HG02763 (cell line): Measurements from ENCODE around the gene ZC4H2.
A peak's percentile ranks its signal among the peaks of the same experiment; 100 is the strongest.
"Not testable (repeated sequence)": the region's sequence is repeated elsewhere in the genome, so short reads cannot be mapped to it uniquely, and the experiment has no call there.

Experiments used
- ATAC-seq: cut with Tn5 transposase; IDR thresholded peaks from one replicate; pipeline ENCODE4 v1.9.1; 2021; ENCODE audit warnings: mild to moderate bottlenecking, moderate library complexity; ENCODE audit not compliant: unreplicated experiment

The ZC4H2 gene, protein sequence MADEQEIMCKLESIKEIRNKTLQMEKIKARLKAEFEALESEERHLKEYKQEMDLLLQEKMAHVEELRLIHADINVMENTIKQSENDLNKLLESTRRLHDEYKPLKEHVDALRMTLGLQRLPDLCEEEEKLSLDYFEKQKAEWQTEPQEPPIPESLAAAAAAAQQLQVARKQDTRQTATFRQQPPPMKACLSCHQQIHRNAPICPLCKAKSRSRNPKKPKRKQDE

DNA sequence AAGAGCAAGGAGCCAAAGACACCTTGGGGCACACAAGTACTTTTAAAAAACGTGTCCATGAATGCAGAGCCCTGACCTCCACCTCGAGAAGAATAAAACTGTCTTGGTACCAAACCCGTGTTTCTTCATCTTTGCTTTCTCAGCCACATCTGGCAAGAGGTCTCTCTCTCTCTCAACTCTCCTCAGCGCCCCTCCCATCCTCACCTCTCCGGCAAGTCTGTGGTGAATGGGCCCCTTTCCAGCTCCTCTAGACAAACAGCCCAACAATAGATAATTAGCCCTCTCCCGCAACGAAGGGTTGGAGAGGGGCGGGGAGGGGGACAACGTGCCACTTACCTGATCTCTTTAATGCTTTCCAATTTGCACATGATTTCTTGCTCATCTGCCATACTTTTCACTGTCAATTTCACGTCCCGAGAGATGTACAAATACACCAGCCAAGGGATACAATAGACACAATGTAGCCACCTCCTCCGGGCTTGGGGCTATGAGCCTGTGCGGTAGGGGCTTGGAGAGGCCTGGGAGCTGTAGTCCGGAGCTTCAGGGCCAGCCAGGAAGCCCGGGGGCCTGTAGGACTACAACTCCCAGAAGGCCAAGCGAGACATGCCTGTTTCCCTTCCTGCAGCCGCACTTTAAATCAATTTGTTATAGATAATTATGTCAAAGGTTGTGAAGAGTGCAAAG, at the start of gene ZC4H2:
TSS of gene ZC4H2 (minus strand) at position 462 of the 684 bp plus-strand sequence. CDS start at position 389, 73 bp downstream.
- peak; percentile 99 for ATAC-seq

DNA sequence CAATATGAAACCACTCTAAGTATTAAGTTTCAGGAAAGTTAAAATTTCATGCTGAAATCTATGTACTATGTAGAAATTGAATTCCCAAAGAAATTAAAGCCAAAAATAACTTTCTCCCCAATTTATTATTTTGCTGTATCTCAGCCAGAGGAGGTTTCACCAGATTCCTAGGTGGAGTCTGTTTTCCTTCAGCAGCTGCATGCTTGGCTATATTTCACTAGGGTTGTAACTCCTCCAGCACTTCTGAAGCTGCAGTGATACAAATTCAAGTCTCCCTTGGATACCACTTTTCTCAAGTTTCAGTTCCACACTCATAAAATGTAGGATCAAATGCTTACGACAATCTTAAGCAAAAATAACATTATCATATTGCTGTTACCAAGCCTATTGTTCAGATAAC, 41.2 kb upstream of the ZC4H2 start:
- no peak for ATAC-seq

DNA sequence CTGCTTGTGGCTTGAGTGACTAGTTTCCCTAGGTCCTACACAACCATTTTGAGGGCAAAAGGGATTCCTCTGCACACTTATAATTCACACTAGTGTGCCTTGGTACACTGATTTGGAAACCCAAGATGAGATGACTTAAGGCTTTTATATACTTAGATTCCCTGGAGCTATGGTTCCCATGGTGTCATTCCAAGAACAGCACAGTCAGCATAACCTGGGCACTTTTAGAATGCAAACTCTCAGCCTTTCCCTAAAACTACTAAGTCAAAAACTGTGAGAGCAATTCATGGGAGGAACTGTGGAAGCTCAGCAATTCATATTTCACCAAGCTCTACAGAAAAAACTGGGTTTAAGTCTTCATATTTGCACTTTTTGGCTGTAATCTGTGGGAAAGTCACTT, 38.0 kb upstream of the ZC4H2 start:
- no peak for ATAC-seq

DNA sequence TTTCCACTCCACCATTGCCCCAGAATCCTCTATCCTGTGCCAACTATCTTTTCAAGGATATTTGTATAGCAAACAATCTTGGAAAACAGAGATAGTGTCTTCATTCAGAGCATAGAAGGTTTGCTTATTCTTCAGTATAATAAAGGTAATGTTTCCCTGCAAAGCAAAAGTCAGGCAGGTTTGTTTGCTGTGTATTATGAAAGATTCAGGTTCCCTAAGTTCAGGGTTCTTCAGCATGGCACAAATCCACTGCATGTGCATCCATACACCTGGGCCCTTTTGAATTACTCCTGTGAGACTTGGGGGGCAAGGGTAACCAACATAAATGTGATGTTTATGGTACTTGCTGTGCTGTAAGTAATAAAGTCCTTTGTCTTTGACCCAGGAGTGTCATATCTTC, 33.2 kb upstream of the ZC4H2 start:
- no peak for ATAC-seq

DNA sequence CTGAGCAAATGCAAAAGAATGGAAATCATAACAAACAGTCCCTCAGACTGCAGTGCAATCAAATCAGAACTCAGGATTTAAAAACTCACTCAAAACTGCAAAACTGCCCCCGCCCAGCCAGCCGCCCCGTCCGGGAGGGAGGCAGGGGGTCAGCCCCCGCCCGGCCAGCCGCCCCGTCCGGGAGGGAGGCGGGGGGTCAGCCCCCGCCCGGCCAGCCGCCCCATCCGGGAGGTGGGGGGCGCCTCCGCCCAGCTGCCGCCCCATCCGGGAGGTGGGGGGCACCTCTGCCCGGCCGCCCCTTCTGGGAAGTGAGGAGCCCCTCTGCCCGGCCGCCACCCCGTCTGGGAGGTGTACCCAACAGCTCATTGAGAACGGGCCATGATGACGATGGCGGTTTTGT, 26.0 kb upstream of the ZC4H2 start:
- ATAC-seq, result not testable (repeated sequence)

DNA sequence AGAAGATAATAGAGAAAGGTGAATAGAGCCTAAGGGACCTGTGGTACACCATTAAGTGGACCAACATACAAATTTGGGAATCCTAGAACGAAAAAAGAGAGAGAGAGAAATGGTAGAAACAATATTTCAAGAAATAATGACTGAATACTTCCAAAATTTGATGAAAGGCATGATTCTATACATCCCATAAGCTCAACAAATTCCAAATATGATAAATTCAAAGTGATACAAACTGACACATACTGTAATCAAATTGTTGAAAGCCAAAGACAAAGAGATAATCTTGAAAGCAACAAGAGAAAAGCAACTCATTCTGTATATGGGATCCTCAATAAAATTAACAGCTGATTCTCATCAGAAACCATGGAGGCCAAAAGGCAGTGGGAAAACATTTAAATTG, 20.6 kb upstream of the ZC4H2 start:
- ATAC-seq, result no peak

DNA sequence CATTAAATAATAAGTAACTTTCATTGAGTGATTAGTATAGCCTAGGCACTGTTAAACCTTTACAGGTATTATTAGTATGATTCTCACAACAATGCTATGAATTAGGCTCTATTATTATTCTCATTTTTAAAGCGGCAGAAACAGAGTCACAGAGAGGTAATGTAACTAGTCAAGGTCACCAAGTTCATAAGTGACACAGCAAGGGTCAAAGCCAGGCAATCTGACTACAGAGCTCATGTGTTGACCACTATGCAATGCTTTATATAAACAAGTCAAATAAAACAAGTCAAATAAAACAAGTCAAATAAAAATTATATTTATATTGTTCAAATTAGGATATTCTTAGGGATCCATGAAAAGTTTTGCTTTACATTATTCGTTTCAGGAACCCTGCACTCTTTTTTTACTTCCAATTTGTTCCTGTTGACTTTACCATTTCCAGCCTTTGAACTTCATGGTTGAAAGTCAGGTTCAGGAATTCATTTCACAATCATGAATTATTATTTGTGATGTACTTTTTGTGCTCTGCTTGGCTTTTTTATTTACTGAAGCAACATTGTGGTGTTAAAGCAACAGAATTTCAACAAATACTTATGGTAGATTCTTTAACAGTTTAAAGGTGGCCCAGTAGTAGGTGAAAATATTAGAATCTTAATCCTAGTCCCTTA, 18.0 kb upstream of the ZC4H2 start:
- ATAC-seq, result no peak

DNA sequence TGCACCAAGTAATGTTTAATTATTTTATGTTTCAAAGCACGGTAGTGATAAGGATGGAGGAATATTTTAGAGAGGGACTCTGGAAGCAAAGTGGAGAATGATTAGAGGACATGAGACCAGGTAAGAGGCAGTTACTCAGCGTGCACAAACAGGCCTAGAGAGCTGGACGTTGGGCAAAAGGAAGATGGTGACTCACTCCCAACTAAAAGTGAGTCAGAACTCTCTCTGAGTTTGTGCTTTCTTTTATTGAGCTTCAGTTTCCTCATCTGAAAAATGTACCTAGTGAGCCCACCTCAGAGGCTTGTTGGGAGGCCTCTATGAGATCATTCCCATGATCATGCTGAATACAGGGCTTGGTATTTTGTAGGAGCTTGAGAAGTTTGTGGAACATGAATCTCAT, 1.6 kb upstream of the ZC4H2 start:
- no peak for ATAC-seq

DNA sequence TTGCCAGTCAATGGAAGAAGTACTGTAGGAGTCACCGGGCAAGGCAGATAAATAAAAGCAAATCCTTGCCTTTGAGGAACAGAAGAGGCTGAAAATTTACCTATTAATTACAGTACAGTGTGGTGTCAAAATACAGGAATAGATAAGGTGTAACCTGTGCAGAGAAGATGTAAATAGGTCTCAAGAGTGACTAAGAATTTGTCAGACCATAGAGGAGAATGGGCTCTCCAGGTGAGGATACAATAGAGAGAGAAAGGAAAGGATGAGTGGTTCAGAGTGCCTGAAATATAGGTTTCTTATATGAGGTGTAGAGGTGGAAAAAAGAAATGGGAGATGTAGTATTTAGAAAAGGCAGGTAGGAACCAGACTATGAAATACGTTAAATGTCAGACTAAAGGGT, 801 bp upstream of the ZC4H2 start:
- no peak for ATAC-seq

DNA sequence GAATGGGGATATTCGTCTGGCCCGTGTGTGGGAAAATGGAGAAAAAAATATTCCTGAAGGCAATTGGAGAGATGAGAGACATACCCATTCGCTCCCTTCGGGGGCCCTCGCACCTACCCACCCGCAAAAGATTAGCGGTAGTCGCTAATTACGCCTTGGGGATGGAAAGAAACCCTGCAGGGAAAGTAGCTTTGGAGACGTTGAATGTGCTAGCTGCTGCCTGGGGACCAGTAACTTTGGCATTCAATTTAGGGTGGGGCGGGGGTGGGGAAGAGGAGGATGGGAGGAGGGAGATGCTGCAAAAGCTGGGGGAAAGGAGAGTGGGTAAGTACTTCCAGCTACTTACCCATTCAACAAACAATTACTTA, 407 bp upstream of the ZC4H2 start:
- peak; percentile 14 for ATAC-seq

DNA sequence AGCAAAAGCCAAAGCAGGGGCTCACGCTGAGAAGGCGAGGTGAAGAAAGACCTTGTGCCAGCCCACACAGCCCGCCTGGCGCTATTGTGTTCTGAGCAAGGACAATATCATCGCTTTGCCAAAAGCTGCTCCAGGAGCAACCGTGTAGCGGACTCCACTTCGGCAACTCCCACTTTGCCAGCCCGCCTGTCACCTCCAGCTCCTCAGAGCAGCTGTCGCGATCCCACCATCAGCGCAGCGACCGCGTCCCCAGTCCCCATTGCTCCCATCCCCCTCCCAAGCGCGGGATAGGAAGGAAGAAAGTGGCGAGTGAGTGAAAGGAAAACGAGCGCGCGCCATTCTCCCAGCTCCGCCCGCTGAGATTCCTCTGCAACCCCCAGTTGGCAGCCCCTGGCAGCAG, 759 bp downstream of the ZC4H2 start:
- ATAC-seq, result no peak

DNA sequence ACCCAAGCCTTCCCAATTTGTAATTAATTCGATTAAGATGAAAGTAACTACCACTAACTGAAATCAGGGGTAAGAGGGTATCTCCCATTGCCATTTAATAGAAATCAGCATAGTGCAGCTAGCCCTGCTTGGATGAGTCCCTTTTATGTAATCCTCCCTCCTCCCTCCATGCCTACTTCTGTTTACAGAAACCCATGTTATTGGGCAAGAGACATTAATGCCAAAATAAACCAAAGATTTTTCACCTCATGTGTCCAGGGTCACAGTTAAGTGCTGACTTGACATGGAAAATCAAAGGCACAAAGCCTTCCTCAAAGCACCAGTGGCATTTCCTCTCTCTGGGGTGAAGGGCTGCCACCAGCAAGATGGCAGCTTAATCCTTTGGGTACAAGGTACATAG, 50.8 kb downstream of the ZC4H2 start:
- ATAC-seq, result no peak

DNA sequence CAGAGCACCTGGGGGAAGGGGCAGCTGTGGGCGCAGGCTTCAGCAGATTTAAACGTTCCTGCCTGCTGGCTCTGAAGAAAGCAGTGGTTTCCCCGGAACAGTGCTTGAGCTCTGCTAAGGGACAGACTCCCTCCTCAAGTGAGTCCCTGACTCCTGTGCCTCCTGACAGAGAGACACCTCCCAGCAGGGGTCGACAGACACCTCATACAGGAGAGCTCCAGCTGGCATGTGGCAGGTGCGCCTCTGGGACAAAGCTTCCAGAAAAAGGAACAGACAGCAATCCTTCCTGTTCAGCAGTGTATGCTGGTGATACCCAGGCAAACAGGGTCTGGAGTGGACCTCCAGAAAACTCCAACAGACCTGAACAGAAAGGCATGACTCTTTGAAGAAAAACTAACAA, 68.1 kb downstream of the ZC4H2 start:
- no peak for ATAC-seq

DNA sequence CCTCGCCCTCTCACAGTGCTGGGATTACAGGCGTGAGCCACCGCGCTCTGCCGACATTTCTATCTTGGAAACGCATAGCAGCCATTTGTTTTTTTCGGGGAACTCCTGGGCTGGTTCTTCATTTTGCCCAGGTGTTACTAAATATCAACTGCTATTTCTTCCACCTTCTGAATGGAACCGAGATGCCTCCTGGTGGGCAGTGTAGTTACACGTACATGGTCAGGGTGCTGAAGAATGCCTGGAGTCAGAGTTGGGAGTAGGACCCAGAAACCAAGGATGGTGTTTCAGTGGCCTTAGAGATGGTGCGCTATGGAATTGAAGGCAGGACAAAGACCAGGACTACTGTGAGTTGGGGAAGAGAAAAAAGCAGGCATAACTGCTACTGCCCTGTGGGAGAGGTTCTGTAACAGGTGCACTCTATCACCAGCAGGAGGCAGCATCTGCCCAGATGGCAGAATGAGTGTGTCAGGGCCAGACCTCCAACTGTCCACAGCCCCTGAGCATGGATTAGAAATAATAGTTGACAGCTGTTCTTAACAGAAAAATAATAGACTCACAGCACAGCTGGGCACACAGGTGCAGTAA, 81.7 kb downstream of the ZC4H2 start:
- peak; percentile 76 for ATAC-seq

DNA sequence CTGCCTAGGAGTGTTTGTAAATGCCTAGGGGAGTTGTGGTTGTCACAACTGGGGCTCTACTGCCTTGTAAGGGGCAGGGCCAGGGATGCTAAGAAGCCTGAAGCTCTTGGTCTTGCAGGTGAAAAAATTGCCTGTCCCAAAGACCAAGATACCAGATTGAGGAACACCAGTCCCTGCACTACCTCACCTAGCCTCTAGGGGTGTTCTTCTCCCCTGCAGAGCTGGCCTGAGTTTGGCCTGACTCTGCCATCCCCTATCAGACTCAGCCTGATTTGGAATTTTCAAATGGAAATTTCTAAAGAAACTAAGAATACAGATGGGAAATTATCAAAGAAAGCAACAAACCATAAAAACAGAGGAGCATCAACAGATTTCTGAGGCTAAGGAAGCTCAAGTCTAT, 90.4 kb downstream of the ZC4H2 start:
- ATAC-seq, result no peak

DNA sequence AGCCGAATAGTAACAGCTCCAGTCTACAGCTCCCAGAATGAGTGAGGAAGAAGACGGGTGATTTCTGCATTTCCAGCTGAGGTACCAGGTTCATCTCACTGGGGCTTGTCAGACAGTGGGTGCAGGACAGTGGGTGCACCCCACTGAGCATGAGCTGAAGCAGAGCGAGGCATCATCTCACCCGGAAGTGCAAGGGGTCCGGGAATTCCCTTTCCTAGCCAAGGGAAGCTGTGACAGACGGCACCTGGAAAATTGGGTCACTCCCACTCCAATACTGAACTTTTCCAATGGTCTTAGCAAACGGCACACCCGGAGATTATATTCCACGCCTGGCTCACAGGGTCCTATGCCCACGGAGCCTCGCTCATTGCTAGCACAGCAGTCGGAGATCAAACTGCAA, 97.5 kb downstream of the ZC4H2 start:
- not testable (repeated sequence) for ATAC-seq

DNA sequence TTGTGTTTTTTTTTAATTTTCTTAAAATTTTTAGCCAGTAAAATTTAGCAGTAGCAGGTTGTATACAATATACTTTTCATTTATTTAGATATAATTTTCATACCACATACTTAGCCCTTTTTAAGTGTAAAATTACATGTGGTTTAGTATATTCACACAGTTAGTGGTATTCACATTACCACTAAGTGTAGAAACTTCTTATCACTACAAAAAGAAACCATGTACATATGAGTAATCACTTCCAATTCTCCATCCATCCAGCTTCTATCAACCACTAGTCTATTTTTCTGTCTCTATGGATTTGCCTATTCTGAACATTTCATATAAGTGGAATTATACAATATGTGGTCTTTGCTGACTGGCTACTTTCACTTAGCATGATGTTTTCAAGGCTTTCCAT, 109.0 kb downstream of the ZC4H2 start:
- ATAC-seq, result no peak
